GM19240 (cell line): ENCODE results near the gene RAB10.

ENCODE experiments used
- DNase-seq: peaks from one replicate; pipeline ENCODE4 v3.0.0; 2011; ENCODE audit warnings: low spot score; ENCODE audit not compliant: insufficient read length

RAB10 gene

DNA sequence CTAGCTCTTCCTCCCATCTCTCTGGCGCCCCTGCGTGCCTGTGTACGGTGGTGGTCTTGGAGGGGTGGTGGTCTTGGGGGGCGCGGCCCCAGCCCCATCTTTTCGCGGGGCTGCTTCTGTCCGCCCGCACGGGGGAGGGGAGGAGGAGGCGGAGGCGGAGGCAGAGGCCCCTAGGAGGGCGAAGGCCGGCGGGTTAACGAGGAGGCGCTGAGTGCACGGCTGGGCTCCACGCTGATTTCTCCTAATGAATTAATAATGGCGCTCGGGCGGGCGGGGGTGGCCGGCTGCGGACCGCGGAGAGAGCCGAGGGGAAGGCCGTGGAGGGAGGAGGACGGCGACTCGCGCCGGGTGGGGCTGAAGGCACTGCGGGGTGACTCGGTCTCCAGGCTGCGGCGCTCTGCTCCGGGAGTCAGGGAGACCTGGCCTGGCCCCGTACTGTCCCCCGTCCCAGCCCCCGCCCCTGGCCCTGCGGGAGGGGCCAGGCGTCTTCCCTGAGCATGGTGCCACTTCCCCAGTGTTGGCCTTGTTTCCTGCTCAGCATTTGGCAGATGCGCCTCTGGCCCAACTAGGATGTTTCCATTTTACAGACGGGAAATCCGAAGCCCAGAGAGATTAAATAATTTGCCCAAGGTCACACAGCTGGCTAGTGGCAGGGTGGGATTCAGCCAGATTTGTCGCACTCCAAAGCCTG is 145.0 kb downstream of the RAB10 start:
- no peak for DNase-seq

- no peak for DNase-seq
Observed at GRCh38 chr2:26179446-26179913, 145.6 kb downstream of the RAB10 start.

- no peak for DNase-seq
Observed at GRCh38 chr2:26182441-26182840, 148.6 kb downstream of the RAB10 start.

GRCh38 chr2:26182887-26183630 is 149.2 kb downstream of the RAB10 start:
- no peak for DNase-seq

DNA sequence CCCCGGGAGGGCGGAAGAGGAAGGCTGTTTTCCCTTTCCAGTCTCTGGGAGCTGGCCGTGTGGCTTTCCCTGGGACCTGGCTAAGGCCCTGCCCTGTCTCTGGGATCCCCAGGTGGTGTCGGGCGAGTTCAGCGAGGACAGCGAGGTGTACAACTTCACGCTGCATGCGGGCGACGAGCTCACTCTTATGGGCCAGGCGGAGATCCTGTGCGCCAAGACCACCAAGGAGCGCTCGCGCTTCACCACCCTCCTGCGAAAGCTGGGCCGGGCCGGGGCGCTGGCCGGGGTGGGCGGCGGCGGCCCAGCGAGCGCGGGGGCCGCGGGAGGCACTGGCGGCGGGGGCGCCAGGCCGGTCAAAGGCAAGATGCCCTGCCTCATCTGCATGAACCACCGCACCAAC is 150.2 kb downstream of the RAB10 start:
- DNase-seq: no peak

- DNase-seq: peak; percentile 90
Observed at GRCh38 chr2:26184555-26185303, 150.8 kb downstream of the RAB10 start.

GRCh38 chr2:26185304-26185928 is 151.5 kb downstream of the RAB10 start:
- DNase-seq: no peak

GRCh38 chr2:26185954-26186770 is 152.3 kb downstream of the RAB10 start:
- no peak for DNase-seq
